Prostate gland (tissue), 2 donors: Measurements from ENCODE around the gene JAKMIP2.

Experiments
- POLR2A ChIP-seq: fragments of 450-650 bp; IDR thresholded peaks from one replicate; pipeline ENCODE4 v1.6.1; 2016; ENCODE audit warnings: antibody characterized with exemption, mild to moderate bottlenecking
- TF ChIP-seq, protein P1 (sequence below), 4 experiments: fragments of 200-600 bp in 2 of 4; fragments of 450-650 bp in 2 of 4; sonication (generic) in 2 of 4; IDR thresholded peaks; 1 replicate in 3 of 4; 2 replicates in 1 of 4; pipeline ENCODE4 v1.5.1; 2016 to 2019; ENCODE audit warnings: antibody characterized with exemption in 4 of 4, mild to moderate bottlenecking in 2 of 4, moderate library complexity in 2 of 4

DNA sequence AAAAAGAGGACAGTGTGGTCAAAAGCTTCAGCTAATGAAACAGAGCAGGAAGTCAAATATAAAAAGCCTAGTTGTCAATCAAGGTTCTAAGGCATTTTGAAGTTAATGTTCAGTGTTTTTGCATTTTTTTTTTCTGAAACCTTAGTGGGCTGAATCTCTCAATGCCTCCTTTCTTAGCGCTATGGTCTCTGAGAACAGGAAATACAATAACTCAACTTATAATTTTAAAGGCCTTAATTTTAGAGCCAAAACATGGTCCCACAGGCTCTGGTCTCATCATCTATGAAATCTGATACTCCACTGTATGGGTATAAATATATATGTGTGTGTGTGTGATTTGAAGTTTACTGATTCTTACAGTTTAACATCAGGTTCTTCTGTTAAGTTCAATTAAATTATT is 209.3 kb downstream of the JAKMIP2 start:
- TF ChIP-seq, protein P1, sequence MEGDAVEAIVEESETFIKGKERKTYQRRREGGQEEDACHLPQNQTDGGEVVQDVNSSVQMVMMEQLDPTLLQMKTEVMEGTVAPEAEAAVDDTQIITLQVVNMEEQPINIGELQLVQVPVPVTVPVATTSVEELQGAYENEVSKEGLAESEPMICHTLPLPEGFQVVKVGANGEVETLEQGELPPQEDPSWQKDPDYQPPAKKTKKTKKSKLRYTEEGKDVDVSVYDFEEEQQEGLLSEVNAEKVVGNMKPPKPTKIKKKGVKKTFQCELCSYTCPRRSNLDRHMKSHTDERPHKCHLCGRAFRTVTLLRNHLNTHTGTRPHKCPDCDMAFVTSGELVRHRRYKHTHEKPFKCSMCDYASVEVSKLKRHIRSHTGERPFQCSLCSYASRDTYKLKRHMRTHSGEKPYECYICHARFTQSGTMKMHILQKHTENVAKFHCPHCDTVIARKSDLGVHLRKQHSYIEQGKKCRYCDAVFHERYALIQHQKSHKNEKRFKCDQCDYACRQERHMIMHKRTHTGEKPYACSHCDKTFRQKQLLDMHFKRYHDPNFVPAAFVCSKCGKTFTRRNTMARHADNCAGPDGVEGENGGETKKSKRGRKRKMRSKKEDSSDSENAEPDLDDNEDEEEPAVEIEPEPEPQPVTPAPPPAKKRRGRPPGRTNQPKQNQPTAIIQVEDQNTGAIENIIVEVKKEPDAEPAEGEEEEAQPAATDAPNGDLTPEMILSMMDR (IDR thresholded peaks at IDR 0.05) = no peak
- TF ChIP-seq POLR2A = no peak
